ENCODE results near the gene LRRC28.

The LRRC28 gene

DNA sequence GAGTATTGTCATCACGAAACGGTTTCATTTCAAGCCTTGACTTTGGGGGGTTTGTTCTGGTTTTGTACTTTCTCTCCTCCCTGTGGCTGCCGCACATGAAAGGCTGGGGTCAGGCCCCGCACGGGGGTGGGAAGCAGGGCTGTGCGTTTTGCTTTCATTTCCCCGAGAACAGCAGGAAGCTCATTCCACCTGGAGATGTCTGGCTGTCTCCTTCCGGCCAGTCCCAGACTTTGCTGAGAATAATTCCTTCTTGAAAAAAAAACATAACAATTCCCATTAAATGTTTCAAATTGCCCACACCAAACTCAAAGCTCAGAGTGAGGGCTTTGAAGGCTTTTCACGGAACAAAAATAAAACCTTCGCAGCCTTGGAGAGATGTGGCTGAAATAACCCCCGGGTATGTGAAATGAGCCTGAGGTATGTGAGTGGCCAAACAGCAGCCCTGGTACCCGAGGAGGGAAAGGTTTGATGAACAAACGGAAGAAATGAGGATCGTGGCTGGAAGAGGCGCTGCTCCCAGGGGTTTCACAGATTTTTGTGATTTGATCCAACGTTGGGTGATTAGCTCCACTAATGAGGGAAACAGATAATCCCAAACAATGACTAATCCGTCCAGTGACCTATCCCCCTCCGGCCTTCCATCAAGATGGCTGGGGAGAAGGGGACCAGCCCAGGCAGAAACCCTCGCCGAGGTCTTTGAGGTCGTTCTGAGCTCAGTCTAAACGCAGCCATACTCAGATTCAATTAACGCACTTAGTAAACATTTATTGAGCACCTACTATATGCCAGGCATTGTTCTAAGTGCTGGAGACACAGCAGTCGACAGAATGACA lies 187.6 kb downstream of the LRRC28 start:
- TF ChIP-seq, protein P1, sequence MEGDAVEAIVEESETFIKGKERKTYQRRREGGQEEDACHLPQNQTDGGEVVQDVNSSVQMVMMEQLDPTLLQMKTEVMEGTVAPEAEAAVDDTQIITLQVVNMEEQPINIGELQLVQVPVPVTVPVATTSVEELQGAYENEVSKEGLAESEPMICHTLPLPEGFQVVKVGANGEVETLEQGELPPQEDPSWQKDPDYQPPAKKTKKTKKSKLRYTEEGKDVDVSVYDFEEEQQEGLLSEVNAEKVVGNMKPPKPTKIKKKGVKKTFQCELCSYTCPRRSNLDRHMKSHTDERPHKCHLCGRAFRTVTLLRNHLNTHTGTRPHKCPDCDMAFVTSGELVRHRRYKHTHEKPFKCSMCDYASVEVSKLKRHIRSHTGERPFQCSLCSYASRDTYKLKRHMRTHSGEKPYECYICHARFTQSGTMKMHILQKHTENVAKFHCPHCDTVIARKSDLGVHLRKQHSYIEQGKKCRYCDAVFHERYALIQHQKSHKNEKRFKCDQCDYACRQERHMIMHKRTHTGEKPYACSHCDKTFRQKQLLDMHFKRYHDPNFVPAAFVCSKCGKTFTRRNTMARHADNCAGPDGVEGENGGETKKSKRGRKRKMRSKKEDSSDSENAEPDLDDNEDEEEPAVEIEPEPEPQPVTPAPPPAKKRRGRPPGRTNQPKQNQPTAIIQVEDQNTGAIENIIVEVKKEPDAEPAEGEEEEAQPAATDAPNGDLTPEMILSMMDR (IDR thresholded peaks at IDR 0.05; ENCODE audit: low read depth, low read length, missing control alignments): no peak
- no peak overlapping the region for H3K4me3 ChIP-seq (ENCODE audit: low read depth, low read length)
- peak; percentile 18 for DNase-seq (ENCODE audit: low read depth)
- in situ Hi-C loops (cut with HindIII; ENCODE audit: low sequenced_read_pairs): no loop called here

DNA sequence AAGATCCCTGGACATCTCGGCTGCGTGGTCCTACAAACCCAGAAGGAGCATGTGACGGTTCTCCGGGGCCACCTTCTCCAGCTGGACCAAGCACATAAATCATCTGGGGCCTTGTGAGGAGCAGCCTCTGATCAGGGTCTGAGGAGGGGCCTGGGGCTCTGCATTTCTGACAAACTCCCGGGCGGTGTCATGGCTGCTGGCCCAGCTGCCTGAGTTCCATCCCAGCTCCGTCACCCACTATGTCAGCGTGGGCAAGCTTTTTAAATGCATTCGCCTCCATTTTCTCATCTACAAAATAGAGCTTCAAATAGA lies 188.2 kb downstream of the LRRC28 start:
- in situ Hi-C loops (cut with HindIII; ENCODE audit: low sequenced_read_pairs): no loop called here
- TF ChIP-seq, protein P1 (IDR thresholded peaks at IDR 0.05; ENCODE audit: low read depth, low read length, missing control alignments): no peak
- H3K4me3 ChIP-seq (ENCODE audit: low read depth, low read length): no peak overlapping the region
- DNase-seq (ENCODE audit: low read depth): no peak

DNA sequence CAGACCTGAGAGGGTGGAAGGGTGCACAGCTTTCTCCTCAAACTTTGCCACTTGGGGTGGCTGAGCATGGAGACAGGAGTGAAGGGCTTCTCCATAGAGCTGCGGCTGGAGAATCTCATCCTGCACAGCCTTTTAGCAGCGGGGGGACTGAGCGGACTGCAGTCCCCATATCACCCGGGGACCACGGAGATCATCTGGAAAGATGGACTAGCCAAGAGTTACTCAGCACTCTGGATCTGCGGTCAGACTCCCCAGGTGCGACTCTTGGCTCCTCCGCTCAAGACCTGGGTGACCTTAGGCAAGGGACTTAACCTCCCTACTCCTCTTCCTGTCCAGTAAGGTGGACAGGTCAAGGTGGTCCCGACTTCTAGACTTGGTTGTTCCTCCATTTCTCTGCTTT lies 188.7 kb downstream of the LRRC28 start:
- in situ Hi-C loops (cut with HindIII; ENCODE audit: low sequenced_read_pairs): no loop called here
- H3K4me3 ChIP-seq (ENCODE audit: low read depth, low read length): no peak overlapping the region
- DNase-seq (ENCODE audit: low read depth): no peak
- TF ChIP-seq, protein P1 (IDR thresholded peaks at IDR 0.05; ENCODE audit: low read depth, low read length, missing control alignments): no peak

Data from astrocyte of the cerebellum (primary cell).